B cell (primary cell): ENCODE measurements around the gene ZNF138.

Experiments used
- EZH2 ChIP-seq: IDR thresholded peaks from 2 replicates; pipeline ENCODE4 v1.6.1; 2012; ENCODE audit warnings: borderline replicate concordance, low read depth, mild to moderate bottlenecking, moderate library complexity, low read length; ENCODE audit not compliant: insufficient read depth, poor library complexity, severe bottlenecking
- TF ChIP-seq, protein P1 (sequence below): fragments of 200-600 bp; IDR thresholded peaks from one replicate; pipeline ENCODE4 v1.8.0; 2022; ENCODE audit warnings: antibody characterized with exemption, mild to moderate bottlenecking

- TF ChIP-seq, protein P1, sequence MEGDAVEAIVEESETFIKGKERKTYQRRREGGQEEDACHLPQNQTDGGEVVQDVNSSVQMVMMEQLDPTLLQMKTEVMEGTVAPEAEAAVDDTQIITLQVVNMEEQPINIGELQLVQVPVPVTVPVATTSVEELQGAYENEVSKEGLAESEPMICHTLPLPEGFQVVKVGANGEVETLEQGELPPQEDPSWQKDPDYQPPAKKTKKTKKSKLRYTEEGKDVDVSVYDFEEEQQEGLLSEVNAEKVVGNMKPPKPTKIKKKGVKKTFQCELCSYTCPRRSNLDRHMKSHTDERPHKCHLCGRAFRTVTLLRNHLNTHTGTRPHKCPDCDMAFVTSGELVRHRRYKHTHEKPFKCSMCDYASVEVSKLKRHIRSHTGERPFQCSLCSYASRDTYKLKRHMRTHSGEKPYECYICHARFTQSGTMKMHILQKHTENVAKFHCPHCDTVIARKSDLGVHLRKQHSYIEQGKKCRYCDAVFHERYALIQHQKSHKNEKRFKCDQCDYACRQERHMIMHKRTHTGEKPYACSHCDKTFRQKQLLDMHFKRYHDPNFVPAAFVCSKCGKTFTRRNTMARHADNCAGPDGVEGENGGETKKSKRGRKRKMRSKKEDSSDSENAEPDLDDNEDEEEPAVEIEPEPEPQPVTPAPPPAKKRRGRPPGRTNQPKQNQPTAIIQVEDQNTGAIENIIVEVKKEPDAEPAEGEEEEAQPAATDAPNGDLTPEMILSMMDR = no peak
- no peak for TF ChIP-seq EZH2
These were observed 85.0 kb downstream of the ZNF138 start for GRCh38 chr7:64879086-64879730.
